GM18907 (cell line): ENCODE measurements around the gene GPRIN1.

ENCODE experiments used
- ATAC-seq: cut with Tn5 transposase; IDR thresholded peaks from one replicate; pipeline ENCODE4 v1.9.1; 2021; ENCODE audit warnings: mild to moderate bottlenecking, moderate library complexity; ENCODE audit not compliant: unreplicated experiment

Gene GPRIN1

GRCh38 chr5:176625512-176625911 is 15.6 kb upstream of the GPRIN1 start:
- no peak for ATAC-seq

- no peak for ATAC-seq
Observed at GRCh38 chr5:176624938-176625337, 15.0 kb upstream of the GPRIN1 start.

DNA sequence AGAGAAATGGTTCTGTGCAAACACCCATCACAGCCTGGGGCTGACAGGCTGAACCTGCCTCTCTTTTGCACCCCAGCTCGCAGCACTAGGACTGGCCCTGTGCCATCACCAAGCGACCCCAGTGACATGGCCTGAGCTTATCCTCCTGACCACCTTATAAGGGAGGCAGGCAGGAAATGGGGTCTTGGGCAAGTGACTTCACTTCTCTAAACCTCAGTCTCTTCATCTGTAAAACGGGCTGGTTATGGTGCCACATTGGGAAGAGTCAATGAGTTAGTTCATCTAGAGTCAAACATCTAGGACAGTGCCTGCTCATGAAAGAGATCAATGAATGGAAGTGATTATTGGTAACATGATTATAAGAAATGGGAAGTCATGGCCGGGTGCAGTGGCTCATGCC is 14.2 kb upstream of the GPRIN1 start:
- ATAC-seq, result no peak

DNA sequence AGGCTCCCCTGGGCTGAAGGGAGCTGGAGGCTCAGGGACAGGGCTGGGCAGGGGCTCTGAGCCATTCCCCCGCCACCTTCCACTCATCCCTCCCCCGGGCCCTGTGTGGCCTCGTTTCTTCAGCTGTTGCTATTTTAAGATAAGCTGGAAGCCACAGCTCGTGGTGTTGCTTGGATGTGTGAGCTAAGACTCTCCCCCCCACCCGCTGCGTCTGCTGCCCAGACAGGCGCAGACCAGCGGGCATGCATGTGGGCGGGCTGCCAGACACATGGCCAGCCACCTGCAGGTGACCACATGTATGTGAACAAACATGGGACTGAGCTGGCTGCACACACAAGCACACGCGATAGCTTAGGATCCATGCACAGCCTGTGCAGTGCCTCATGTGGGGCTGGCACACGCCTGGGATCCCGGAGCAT is 11.7 kb upstream of the GPRIN1 start:
- ATAC-seq, result no peak

GRCh38 chr5:176620333-176620981 is 10.5 kb upstream of the GPRIN1 start:
- no peak for ATAC-seq

- ATAC-seq, result no peak
Observed at GRCh38 chr5:176619569-176620332, 9.8 kb upstream of the GPRIN1 start.

DNA sequence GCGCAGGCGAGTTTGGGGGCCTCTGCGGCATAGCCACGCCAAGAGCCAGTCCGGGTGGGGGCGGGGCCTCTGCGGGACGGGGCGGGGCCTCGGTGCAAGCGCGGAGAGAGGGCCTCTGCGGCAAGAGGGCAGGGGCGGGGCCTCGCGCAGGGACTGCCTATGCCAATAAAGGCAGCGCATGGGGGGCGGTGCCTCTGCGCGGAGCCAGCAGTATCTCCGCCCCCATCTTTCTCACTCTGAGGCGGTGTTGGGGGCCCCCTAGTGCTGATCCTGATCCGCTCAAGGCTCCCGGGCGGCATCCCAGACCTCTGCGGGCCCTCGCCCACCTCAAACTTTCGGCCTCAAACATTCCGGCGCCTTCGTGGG is 9.2 kb upstream of the GPRIN1 start:
- ATAC-seq, result peak; percentile 76

DNA sequence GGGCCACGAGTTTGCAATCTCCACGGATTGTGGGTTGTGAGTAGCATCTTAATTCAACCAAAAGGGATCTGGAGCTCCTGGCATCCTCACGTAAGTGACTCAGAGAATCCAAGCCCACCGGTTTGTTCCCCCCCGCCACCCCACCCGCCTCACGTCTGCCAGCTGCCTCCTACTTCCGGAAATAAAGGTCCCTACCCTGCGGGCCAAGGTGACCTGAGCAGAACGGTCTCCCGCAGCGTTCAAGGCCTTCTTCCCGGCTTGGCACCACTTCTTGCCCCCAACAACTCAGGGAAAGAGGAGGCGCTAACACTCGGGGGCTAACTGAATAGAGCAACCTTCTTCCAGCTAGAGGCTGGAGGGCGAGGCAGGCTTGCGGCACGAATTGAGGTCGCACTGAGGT is 8.8 kb upstream of the GPRIN1 start:
- no peak for ATAC-seq

GRCh38 chr5:176616511-176616910 is 6.6 kb upstream of the GPRIN1 start:
- no peak for ATAC-seq

GRCh38 chr5:176614805-176615478 is 5.0 kb upstream of the GPRIN1 start:
- ATAC-seq, result no peak

DNA sequence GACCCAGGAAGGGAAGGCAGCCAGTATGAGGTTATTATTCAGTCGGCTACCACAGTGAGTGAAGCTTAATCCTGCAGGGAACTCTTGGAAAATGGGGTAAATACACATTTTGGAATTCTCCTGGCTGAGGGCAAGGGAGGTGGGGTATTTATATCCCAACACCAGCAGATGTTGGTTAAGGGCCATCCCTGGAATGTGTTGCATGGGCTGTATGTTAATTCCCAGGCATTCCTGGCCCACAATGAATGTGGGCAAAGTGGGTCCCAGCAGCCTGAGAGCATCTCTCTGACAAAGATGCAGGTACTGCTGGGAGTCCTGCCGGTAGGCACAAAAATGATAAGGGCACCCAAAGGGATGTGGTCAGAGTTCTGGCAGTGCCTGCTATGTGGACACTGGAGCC is 2.9 kb upstream of the GPRIN1 start:
- no peak for ATAC-seq

DNA sequence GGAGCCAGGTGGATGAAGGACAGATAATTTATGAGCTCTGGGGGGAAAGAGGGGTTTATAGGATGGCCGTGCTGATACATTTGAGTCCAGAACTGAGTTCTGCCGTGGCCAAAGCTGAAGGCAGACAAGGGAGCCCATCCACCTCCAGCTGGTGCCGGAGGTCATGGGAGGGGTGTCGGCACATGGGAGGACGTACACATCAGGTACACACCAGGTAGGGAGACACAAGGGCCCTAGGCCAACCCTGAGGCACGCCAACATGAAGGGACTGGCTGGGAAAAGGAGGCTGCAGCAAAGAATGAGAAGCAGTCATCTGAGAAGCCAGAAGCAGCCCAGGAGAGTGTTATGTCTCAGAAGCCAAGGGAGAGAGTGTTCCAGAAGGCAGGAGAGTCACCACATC is 2.1 kb upstream of the GPRIN1 start:
- ATAC-seq, result no peak

GRCh38 chr5:176611435-176611834 is 1.5 kb upstream of the GPRIN1 start:
- no peak for ATAC-seq

- ATAC-seq, result peak; percentile 35
Observed at GRCh38 chr5:176610435-176610773, 448 bp upstream of the GPRIN1 start.

GRCh38 chr5:176608937-176609723 is 826 bp downstream of the GPRIN1 start:
- ATAC-seq, result peak; percentile 16

GRCh38 chr5:176608142-176608705 is 1.7 kb downstream of the GPRIN1 start:
- ATAC-seq, result no peak

DNA sequence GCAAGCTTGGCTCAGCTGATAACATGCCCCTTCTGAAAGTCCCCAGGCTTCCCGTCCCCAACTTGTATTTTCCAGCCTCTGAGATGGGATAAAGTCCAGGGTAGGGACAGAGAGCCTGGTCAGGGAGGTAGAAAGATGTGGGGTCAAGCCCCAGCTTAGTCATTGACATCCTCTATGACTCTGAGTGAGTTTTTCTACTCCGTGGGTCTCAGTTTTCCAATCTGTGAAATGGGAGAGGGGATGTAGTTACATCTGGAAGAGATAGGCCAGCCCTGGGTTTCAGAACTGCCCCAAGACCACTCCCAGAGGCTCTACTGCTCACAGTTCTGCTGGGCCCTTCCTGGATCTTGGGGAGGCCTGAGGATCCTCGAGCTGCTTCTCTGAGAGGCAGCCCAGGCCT is 3.1 kb downstream of the GPRIN1 start:
- no peak for ATAC-seq

- ATAC-seq, result no peak
Observed at GRCh38 chr5:176606032-176606431, 3.9 kb downstream of the GPRIN1 start.

GRCh38 chr5:176603091-176603490 is 6.9 kb downstream of the GPRIN1 start:
- ATAC-seq, result no peak

DNA sequence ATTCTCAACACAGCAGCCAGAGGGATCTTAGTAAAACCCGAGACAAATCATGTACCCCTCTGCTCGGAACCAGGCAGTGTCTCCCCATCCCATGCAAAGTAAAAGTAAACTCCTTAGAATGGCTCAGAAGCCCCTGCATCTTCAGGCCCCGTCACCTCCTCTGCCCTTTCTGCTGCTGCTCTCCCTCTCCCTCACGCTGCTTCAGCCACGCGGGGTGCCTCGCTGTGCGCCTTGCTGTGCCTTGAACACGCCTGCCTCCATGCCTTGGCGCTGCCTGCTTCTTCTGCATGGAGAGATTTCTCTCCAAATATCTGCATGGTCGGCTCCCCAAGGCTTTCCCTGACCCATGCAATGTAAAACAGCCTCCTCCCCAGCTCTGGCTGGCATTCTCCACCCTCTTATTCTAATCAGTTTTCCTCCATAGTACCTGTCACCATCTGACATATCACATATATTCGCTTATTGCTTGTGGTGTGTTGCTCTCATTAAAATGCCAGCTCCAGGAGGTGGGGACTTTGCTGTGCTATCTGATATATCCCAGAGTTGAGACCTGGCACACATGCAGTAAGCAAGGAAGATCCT is 8.0 kb downstream of the GPRIN1 start:
- ATAC-seq, result no peak
